ENCODE measurements around the gene PDCD7. TPM values are rescaled to one million over a fixed set of nuclear protein-coding genes. Genes with fewer than 3 reads are reported as not detected.

The PDCD7 gene
- total RNA-seq, 2 experiments from 2014 or later: 33.8 to 35.1 TPM

GRCh38 chr15:65171428-65171827 lies 37.8 kb upstream of the PDCD7 start:
- ATAC-seq (no peak), DNase-seq (no peak)
- peaks cover 27% of the 10 kb centered on the region for H3K36me3 Mint-ChIP-seq (ENCODE audit: low read depth)
- H3K9me3 Mint-ChIP-seq: no peaks in the 10 kb centered on the region
- no peaks in the 10 kb centered on the region for H3K27me3 Mint-ChIP-seq
- ChIA-PET CTCF (no interaction called here), POLR2A (no interaction called here)
- no peak for TF ChIP-seq CTCF (IDR thresholded peaks at IDR 0.05)
- H3K4me1 Mint-ChIP-seq (ENCODE audit: low read depth): peaks cover 4% of the 10 kb centered on the region
- H3K4me3 Mint-ChIP-seq: no peak overlapping the region
- H3K27ac Mint-ChIP-seq: no peak overlapping the region
- intact Hi-C loops (cut with micrococcal nuclease): no loop called here

- intact Hi-C loops (cut with micrococcal nuclease): no loop called here
- Mint-ChIP-seq H3K9me3 (no peaks in the 10 kb centered on the region), H3K27me3 (no peaks in the 10 kb centered on the region), H3K4me1 (ENCODE audit: low read depth) (peaks cover 8% of the 10 kb centered on the region), H3K27ac (no peak overlapping the region), H3K36me3 (ENCODE audit: low read depth) (peaks cover 9% of the 10 kb centered on the region), H3K4me3 (no peak overlapping the region)
- ChIA-PET POLR2A (interaction anchor here (1.0 to 1.4 kb wide), 2 partner anchors 14 to 135 kb away, joined by 3 to 4 read pairs; no protein-coding TSS in a partner anchor), CTCF (interaction anchor here (1.0 to 1.2 kb wide), 2 partner anchors 17 to 100 kb away, joined by 3 to 4 read pairs; no protein-coding TSS in a partner anchor)
- no peak for TF ChIP-seq CTCF (IDR thresholded peaks at IDR 0.05)
- ATAC-seq (no peak), DNase-seq (no peak)
Observed at GRCh38 chr15:65165875-65166274, 32.3 kb upstream of the PDCD7 start.

GRCh38 chr15:65164139-65164538 lies 30.5 kb upstream of the PDCD7 start:
- Mint-ChIP-seq H3K36me3 (ENCODE audit: low read depth) (peaks cover 9% of the 10 kb centered on the region), H3K4me1 (ENCODE audit: low read depth) (peaks cover 8% of the 10 kb centered on the region), H3K27me3 (no peaks in the 10 kb centered on the region), H3K27ac (no peak overlapping the region), H3K4me3 (no peak overlapping the region), H3K9me3 (no peaks in the 10 kb centered on the region)
- DNase-seq: no peak
- CTCF ChIA-PET: interaction anchor here (0.7 to 1.5 kb wide), 4 partner anchors 18 to 222 kb away, joined by 3 to 4 read pairs (median 3); no protein-coding TSS in a partner anchor
- intact Hi-C loops (cut with micrococcal nuclease): no loop called here
- ATAC-seq: no peak
- TF ChIP-seq CTCF (IDR thresholded peaks at IDR 0.05): no peak
- POLR2A ChIA-PET: interaction anchor here (0.6 to 1.2 kb wide), 3 partner anchors 13 to 141 kb away, joined by 3 read pairs; partner anchors contain the start of gene RNU5B-1

GRCh38 chr15:65163041-65163440 lies 29.4 kb upstream of the PDCD7 start:
- Mint-ChIP-seq H3K4me3 (no peak overlapping the region), H3K36me3 (ENCODE audit: low read depth) (peaks cover 9% of the 10 kb centered on the region)
- CTCF ChIA-PET: interaction anchor here (1.2 kb wide), 1 partner anchor 45 kb away, joined by 3 read pairs; no protein-coding TSS in a partner anchor

More at GRCh38 chr15:65163041-65163440, 29.4 kb upstream of the PDCD7 start:
- no peak overlapping the region for H3K27ac Mint-ChIP-seq
- POLR2A ChIA-PET: interaction anchor here (1.0 kb wide), 1 partner anchor 141 kb away, joined by 3 read pairs; the partner anchor contains the start of gene RNU5B-1
- peaks cover 8% of the 10 kb centered on the region for H3K4me1 Mint-ChIP-seq (ENCODE audit: low read depth)
- DNase-seq: no peak
- intact Hi-C loops (cut with micrococcal nuclease): no loop called here
- H3K27me3 Mint-ChIP-seq: no peaks in the 10 kb centered on the region
- no peak for ATAC-seq
- no peak for TF ChIP-seq CTCF (IDR thresholded peaks at IDR 0.05)
- no peaks in the 10 kb centered on the region for H3K9me3 Mint-ChIP-seq

Data from activated CD8-positive, alpha-beta T cell treated with anti-CD3 and anti-CD28 coated beads for 36 hours (primary cell).